Right lung (tissue), 5 donors: ENCODE results near the gene LRRC45. TPM values are rescaled to one million over a fixed set of nuclear protein-coding genes. Genes with fewer than 3 reads are reported as not detected.

Experiments used
- DNase-seq, 2 donors: peaks; one replicate each; pipeline ENCODE4 v3.0.0-alpha.2; 2013
- polyA plus RNA-seq, 5 donors: library from polyadenylated mRNA; unstranded; fragments of 120-200 nt; gene quantifications; one replicate each; pipeline versions ENCODE4 v1.2.1 to v1.2.3, GENCODE V29; 2013; ENCODE audit warnings: inconsistent platforms in 1 of 5, low replicate concordance in 1 of 5; ENCODE audit not compliant: insufficient read length in 5 of 5, insufficient read depth in 1 of 5

LRRC45 gene
- polyA plus RNA-seq, 5 donors: 11.4 to 24.3 (median 16.9) TPM

- no peak for DNase-seq
Measured at GRCh38 chr17:81992306-81993102, 30.6 kb upstream of the LRRC45 start.

- DNase-seq: no peak
Measured at GRCh38 chr17:81993729-81994592, 29.1 kb upstream of the LRRC45 start.

- peak in 1 of 2 donors; percentile 54 for DNase-seq
Measured at GRCh38 chr17:81994593-81995462, 28.3 kb upstream of the LRRC45 start.

GRCh38 chr17:81995463-81996231 is 27.5 kb upstream of the LRRC45 start:
- DNase-seq: no peak

GRCh38 chr17:81996232-81996756 is 26.8 kb upstream of the LRRC45 start:
- DNase-seq: no peak

GRCh38 chr17:81996757-81997441 is 26.2 kb upstream of the LRRC45 start:
- DNase-seq: no peak

GRCh38 chr17:81998212-81998611 is 24.9 kb upstream of the LRRC45 start:
- DNase-seq: no peak

GRCh38 chr17:81998691-81999438 is 24.2 kb upstream of the LRRC45 start:
- no peak for DNase-seq

GRCh38 chr17:81999587-81999975 is 23.5 kb upstream of the LRRC45 start:
- no peak for DNase-seq

- no peak for DNase-seq
Measured at GRCh38 chr17:81999976-82000802, 22.9 kb upstream of the LRRC45 start.

- DNase-seq: no peak
Measured at GRCh38 chr17:82000803-82001570, 22.1 kb upstream of the LRRC45 start.

GRCh38 chr17:82001571-82002056 is 21.5 kb upstream of the LRRC45 start:
- DNase-seq: no peak

- no peak for DNase-seq
Measured at GRCh38 chr17:82003411-82004381, 19.4 kb upstream of the LRRC45 start.

GRCh38 chr17:82004517-82005455 is 18.3 kb upstream of the LRRC45 start:
- DNase-seq: no peak

GRCh38 chr17:82005701-82006348 is 17.3 kb upstream of the LRRC45 start:
- no peak for DNase-seq
